SU-DHL-6 (cell line): ENCODE measurements around the gene OR5D16.
"Not testable (repeated sequence)": the region's sequence is repeated elsewhere in the genome, so short reads cannot be mapped to it uniquely, and the experiment has no call there.

Source experiments
- CTCF ChIP-seq: fragments of 200-600 bp; sonication (generic); IDR thresholded peaks from one replicate; pipeline ENCODE4 v1.5.1; 2017; ENCODE audit warnings: antibody characterized with exemption, mild to moderate bottlenecking, low read length, moderate library complexity; ENCODE audit not compliant: insufficient read depth, poor library complexity, severe bottlenecking
- EZH2phosphoT487 ChIP-seq: fragments of 200-600 bp; sonication (generic), shearing (Covaris generic); conservative IDR thresholded peaks from 2 replicates; pipeline ENCODE4 v1.6.1; 2018; ENCODE audit warnings: mild to moderate bottlenecking, antibody characterized with exemption, low read length, moderate library complexity, mixed read lengths

- not testable (repeated sequence) for TF ChIP-seq CTCF, EZH2phosphoT487
These were observed 44.4 kb downstream of the OR5D16 start, which contains the start of gene TRIM51 for GRCh38 chr11:55882997-55883396.
